H54 (cell line): Measurements from ENCODE around the gene GDF15.

ENCODE experiments used
- DNase-seq: peaks from one replicate; pipeline ENCODE4 v3.0.0; 2011; ENCODE audit warnings: low spot score, mixed read lengths; ENCODE audit not compliant: insufficient read length
- FAIRE-seq: peaks from 3 replicates; lab custom pipeline; 2011; peaks lifted over from hg19 to GRCh38; lab: Jason Lieb, UNC
- POLR2A ChIP-seq: IDR thresholded peaks from 2 replicates; pipeline ENCODE4 v1.6.1; 2011; ENCODE audit warnings: low read depth, mild to moderate bottlenecking, low read length

Gene GDF15

DNA sequence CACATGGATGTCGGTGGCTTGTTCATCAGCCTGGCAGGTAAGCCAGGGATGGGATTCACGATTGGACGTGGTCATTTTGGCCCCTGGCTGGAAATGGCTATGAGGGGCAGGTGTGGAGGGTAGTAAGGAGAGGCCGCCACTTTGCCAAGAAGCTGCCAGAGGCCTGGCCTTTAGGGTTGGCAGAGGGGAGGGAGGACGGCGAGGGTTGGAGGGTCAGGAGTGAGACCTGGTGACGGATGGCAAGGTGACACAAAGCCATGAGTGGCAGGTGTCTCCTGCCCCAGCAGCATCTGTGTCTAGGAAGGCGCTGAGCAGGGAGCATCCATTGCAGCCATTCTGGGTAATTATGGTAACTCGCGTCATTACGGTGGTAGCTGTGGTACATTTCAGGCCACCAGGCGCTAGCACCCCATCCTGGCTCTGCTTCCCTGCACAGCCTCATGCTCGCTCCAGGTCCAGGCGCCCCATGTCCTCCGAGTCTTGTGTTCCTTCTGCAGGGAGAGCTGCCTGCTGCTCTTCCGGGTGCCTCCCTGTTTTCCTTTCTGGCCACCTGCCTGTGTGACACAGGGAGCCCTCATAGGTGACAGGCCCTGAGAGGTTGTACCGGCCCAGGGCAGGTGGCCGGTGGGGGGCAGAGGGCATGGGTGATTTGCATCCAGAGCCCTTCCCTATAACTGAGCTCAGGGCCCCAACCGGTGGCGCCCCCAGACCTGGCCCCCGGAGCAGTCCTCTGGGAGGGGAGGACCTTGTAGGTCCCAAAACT is 37.5 kb downstream of the GDF15 start:
- FAIRE-seq, result no peak
- TF ChIP-seq POLR2A, result no peak
- no peak for DNase-seq

- no peak for FAIRE-seq
- DNase-seq, result no peak
- TF ChIP-seq POLR2A, result no peak
Observed at GRCh38 chr19:18424122-18424889, 38.3 kb downstream of the GDF15 start.

DNA sequence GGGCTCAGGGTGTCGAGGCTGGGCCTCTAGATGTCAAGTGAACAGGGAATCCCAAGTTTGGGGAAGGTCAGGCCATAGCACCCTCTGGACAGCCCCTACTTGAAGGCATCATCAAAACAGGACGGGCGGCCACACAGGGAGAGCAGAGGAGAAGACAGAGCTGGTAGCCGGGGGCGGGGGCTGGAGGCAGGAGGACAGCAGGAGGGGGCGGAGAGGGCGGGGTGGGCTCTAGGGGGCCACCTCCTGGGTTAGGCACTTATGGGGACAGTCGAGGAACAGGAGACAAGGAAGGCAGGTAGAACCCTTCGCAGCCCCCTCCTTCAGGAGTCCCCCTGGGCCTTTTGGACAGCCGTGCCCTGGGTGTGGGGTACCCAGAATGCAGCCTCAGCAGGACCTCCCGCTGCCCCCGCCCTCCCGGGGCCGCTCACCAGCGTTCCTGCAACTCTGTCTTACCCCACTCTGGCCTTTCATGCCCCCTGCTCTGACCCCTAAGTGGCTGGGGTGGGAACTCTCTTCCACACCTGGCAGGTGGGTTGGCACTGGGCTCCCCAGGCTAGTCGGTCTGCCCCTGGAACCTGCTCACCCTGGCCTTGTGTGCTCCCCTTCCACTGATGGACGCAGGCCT is 39.0 kb downstream of the GDF15 start:
- no peak for FAIRE-seq
- no peak for TF ChIP-seq POLR2A
- DNase-seq, result no peak

DNA sequence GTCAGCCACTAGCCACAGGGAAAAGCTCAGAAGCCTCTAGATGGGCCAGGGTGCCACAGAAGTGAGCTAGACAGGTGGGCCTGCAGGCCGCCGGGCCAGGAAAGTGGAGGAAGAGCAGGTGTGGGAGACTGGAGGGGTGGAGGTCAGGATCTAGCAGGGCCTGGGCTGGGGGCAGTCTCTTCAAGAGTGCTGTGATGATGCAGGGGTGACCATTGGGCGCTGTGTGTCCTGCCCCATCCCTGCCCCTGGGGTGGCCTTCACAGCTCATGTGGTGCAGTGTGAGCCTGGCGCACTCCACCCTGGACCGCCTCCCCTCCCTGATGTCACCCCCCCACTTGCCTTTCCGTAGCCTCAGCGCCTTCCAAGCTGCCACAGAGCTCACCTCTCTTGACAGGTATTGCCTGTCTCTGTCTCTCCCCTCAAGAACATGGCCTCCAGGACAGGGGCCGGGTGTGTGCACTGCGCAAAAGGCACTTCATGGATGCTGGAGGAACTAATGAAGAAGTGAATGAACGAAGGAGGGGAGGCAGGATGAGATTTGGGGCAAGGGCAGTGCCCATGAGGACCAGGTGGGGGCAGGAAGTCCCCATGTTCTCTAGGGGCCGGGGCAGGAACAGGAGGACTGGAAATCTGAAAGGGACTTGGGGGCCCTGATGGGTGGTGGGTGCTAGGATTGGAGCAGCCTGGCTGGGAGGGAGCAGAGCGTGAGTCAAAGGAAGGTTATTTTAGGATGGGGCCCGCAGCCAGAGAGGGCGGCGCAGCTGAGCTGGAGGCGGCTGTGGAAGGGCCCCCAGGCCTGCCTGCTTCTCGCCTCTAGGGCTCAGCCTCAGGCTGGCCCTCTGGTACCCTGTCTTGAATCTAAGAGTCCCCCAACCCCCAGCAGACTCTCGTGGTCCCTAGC is 39.8 kb downstream of the GDF15 start:
- FAIRE-seq (no peak), DNase-seq (peak; percentile 90)
- no peak for TF ChIP-seq POLR2A

- DNase-seq (no peak), FAIRE-seq (no peak)
- no peak for TF ChIP-seq POLR2A
Observed at GRCh38 chr19:18426416-18426767, 40.4 kb downstream of the GDF15 start.

- DNase-seq, result no peak
- no peak for TF ChIP-seq POLR2A
- FAIRE-seq, result no peak
Observed at GRCh38 chr19:18427080-18427742, 41.3 kb downstream of the GDF15 start.

- no peak for TF ChIP-seq POLR2A
- DNase-seq (no peak), FAIRE-seq (no peak)
Observed at GRCh38 chr19:18427743-18428113, 41.8 kb downstream of the GDF15 start.

DNA sequence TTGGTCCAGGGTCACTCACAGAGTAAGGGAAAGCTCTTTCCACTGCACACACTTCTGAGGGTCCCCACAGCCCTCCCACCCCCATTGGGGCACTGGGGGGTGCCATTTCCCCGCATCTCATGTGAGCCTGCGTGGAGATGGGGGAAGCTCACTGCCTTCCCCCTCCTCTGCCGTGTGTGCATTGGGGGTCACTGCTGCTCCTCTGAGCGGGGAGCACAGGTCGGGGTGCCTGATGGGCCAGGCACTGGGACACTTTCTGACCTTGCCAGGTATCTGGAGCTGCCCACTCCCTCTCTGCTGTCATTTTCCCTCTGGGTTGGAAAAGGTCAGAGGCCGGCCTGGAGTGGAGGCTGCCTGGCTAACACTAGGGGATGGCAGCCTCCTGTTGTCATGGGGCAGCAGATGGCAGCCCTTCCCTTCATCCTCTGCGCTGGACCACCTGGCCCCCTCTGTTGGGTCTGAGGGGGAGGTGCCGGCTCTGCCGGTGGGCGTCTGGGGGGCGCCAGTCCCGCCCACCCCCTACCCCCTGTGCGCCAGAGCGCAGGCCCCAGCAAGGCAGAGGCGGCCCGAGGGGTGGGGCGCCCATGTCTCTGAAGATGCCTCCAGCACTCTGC is 42.3 kb downstream of the GDF15 start:
- no peak for DNase-seq
- no peak for TF ChIP-seq POLR2A
- no peak for FAIRE-seq

DNA sequence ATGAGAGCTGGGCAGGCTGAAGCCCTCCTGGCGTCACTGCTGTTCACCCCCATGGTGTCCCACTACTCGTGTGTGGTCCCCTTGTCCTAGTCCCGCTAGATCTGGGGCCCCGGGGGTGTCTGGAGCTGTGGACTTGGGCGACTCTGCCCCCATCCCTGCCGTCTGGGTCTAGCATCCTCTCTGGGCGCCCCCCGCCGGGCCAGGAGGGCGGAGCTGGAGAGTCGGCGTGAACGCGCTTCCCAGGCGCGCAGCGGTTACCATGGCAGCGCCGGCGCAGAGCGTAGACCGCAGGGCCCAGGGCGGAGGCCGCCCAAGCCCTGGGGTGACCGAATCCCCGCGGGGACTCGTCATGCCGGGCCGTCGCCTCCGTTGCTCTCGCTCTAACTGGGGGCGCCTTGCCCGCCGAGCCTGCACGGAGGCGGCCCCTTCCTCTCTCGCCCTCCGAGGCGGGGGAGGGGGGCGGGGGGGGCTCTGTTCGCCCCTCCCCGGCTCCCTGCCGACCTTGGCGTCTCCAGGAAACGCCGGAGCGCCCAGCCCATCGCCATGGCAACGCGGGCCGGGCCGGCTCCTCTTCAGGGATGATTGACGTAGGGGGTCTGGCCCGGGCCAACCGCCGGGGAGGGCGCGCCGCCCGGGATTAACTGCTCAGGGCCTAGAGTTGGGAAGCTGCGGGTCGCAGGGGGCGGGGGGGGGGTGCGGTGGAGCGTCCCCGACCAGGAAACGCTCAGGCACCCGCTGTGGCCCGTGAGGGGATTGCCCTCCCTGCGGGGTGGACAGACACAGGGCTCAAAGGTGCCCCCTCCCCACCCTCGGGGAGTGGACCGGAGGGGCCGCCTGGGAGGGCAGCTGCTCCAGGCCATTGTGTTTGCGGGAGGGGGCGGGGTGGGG is 43.1 kb downstream of the GDF15 start:
- FAIRE-seq, result no peak
- TF ChIP-seq POLR2A, result peak; percentile 15; the same call in 1 of the 2 replicates
- DNase-seq, result peak; percentile 94

DNA sequence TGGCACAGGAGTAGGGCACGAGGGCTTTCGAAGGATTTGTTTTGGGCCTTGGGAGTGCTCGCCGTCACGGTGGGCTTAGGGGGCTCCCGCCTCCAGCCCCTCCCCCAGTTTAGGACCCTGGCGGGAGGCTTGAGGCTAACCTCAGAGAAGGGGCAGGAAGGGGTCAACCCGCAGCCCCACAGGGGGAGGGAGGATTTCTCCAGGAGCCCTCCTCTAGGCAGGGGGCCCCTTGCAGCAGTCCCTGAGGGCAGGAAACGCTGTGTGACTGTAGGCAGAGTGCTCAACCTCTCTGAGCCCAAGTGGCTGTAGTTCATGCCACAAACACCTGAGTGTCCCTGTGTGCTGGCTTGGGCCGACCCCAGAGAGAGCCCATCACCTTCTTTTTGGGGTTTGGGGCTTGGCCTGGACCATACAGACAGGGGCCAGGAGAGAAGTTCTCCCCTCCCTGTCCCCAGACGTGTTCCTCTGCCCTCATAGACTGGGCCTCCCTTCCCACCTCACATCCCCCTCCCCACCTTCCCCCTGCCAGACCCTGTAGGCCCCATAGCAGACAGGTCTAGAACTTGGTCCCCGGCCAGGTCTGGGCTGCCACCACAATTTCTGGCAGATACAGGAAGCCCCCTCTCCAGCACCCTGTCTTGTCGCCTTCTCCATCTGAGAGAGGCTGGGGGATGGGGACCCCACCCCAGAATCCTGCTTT is 43.9 kb downstream of the GDF15 start:
- no peak for TF ChIP-seq POLR2A
- no peak for DNase-seq
- FAIRE-seq, result no peak
